Measurements from ENCODE around the gene MOB2.

Gene MOB2

DNA sequence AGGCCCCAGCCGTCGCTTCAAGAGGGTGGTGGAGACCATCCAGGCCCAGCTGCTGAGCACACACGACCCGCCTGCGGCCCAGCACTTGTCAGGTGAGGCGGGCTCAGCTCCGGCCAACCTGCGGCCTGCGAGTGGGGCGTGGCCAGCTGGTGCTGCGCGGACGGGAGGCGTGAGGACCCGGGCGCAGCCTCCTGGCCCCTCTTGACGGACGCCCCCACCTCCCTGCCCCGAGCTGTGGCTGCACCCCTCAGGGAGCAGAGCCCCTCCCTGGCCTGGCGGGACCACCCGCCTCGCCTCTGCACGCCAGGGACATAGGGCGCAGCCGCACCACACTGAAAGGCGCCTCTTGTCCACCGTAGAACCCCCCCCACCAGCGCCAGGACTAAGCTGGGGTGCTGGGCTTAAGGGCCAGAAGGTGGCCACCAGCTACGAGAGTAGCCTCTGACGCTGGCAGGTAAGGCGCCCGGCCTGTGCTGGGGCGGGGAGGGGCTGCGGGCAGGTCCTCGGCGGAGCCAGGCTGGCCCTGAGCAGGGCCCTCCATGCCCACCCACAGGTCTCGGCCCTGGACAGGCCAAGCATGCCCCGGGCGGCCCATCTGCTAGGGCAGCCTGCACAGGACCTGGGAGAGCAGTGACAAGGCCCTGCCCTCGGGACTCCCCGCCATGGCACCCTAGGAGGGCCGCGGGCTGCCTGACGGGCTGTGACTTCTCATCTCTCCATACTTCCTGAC, 29.8 kb downstream of the MOB2 start:
- no peak overlapping the region for H4K91ac ChIP-seq (ENCODE audit: low read depth, low read length)
- H4K12ac ChIP-seq (ENCODE audit: low read depth, low read length): no peak overlapping the region
- WGBS (ENCODE audit: extremely low coverage, insufficient coverage, insufficient read length): no CpG with 5 or more reads among the region's 44 CpGs
- no peak overlapping the region for H3K27ac ChIP-seq (ENCODE audit: low read depth, low read length)
- H3K4me3 ChIP-seq (ENCODE audit: low read depth, low read length): no peak overlapping the region
- no peak overlapping the region for H2AFZ ChIP-seq (ENCODE audit: insufficient read depth, low read length, poor library complexity)
- DNase-seq: peak in 1 of 2 donors; percentile 15
- no peak overlapping the region for H3K23ac ChIP-seq (ENCODE audit: low read length)
- H3K18ac ChIP-seq (ENCODE audit: low read length): no peak overlapping the region
- no peak overlapping the region for H3K14ac ChIP-seq (ENCODE audit: low read length)
- no peak overlapping the region for H3K4ac ChIP-seq (ENCODE audit: low read depth, low read length)
- H3K79me2 ChIP-seq (ENCODE audit: control insufficient read depth, insufficient read depth, low read length, poor library complexity): no peaks in the 10 kb centered on the region
- H3K4me1 ChIP-seq (ENCODE audit: control insufficient read depth in 1 of 2, insufficient read depth in 2 of 2, low read length in 2 of 2): no peaks in the 10 kb centered on the region
- H3K36me3 ChIP-seq (ENCODE audit: control insufficient read depth in 1 of 2, insufficient read depth in 2 of 2, low read length in 2 of 2): no peaks in the 10 kb centered on the region
- no peak overlapping the region for H3K9ac ChIP-seq (ENCODE audit: low read length)
- no peaks in the 10 kb centered on the region for H3K9me3 ChIP-seq (ENCODE audit: insufficient read depth, low read depth, low read length)
- H3K27me3 ChIP-seq (ENCODE audit: insufficient read depth, low read length): no peaks in the 10 kb centered on the region
- H2AK5ac ChIP-seq (ENCODE audit: low read length): no peak overlapping the region
- no peak overlapping the region for H3K4me2 ChIP-seq (ENCODE audit: low read length)
- no peak overlapping the region for H2BK120ac ChIP-seq (ENCODE audit: insufficient read depth, low read length, poor library complexity)
- H2BK12ac ChIP-seq (ENCODE audit: low read length): no peak overlapping the region
- no peaks in the 10 kb centered on the region for H3K79me1 ChIP-seq (ENCODE audit: low read length)
- no peak overlapping the region for H2BK5ac ChIP-seq (ENCODE audit: low read depth, low read length, poor library complexity)
- H4K8ac ChIP-seq (ENCODE audit: low read depth, low read length): no peak overlapping the region

DNA sequence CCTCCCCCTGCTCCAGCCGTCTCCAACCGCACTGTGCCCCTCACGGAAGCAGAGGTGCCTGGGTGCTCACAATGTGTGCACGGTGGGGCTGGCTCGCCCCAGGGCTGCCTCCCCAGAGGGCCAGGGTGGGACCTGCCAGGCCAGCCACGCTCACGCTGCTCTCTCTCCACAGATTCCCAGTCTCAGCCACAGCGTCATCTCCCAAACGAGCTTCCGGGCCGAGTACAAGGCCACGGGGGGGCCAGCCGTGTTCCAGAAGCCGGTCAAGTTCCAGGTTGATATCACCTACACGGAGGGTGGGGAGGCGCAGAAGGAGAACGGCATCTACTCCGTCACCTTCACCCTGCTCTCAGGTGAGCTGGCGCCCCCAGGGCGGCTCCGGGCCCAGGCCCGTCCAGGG, 30.4 kb downstream of the MOB2 start:
- H2AK5ac ChIP-seq (ENCODE audit: low read length): no peak overlapping the region

GRCh38 chr11:1455763-1456060, 30.9 kb downstream of the MOB2 start:
- no CpG with 5 or more reads among the region's 5 CpGs for WGBS (ENCODE audit: extremely low coverage, insufficient coverage, insufficient read length)
- H4K12ac ChIP-seq (ENCODE audit: low read depth, low read length): no peak overlapping the region
- no peak overlapping the region for H3K23ac ChIP-seq (ENCODE audit: low read length)
- no peak overlapping the region for H3K4ac ChIP-seq (ENCODE audit: low read depth, low read length)
- no peaks in the 10 kb centered on the region for H3K27me3 ChIP-seq (ENCODE audit: insufficient read depth, low read length)
- no peak overlapping the region for H4K8ac ChIP-seq (ENCODE audit: low read depth, low read length)
- H3K14ac ChIP-seq (ENCODE audit: low read length): no peak overlapping the region
- no peak overlapping the region for H2BK5ac ChIP-seq (ENCODE audit: low read depth, low read length, poor library complexity)
- no peaks in the 10 kb centered on the region for H3K4me1 ChIP-seq (ENCODE audit: control insufficient read depth in 1 of 2, insufficient read depth in 2 of 2, low read length in 2 of 2)
- no peak overlapping the region for H2BK120ac ChIP-seq (ENCODE audit: insufficient read depth, low read length, poor library complexity)
- no peak overlapping the region for H4K91ac ChIP-seq (ENCODE audit: low read depth, low read length)
- H3K4me3 ChIP-seq (ENCODE audit: low read depth, low read length): no peak overlapping the region
- H3K79me2 ChIP-seq (ENCODE audit: control insufficient read depth, insufficient read depth, low read length, poor library complexity): no peaks in the 10 kb centered on the region
- no peak overlapping the region for H2AFZ ChIP-seq (ENCODE audit: insufficient read depth, low read length, poor library complexity)
- H3K36me3 ChIP-seq (ENCODE audit: control insufficient read depth in 1 of 2, insufficient read depth in 2 of 2, low read length in 2 of 2): no peaks in the 10 kb centered on the region
- H2BK12ac ChIP-seq (ENCODE audit: low read length): no peak overlapping the region
- no peaks in the 10 kb centered on the region for H3K9me3 ChIP-seq (ENCODE audit: insufficient read depth, low read depth, low read length)
- no peak overlapping the region for H2AK5ac ChIP-seq (ENCODE audit: low read length)
- no peak overlapping the region for H3K27ac ChIP-seq (ENCODE audit: low read depth, low read length)
- DNase-seq: no peak
- no peaks in the 10 kb centered on the region for H3K79me1 ChIP-seq (ENCODE audit: low read length)
- H3K18ac ChIP-seq (ENCODE audit: low read length): no peak overlapping the region
- H3K9ac ChIP-seq (ENCODE audit: low read length): no peak overlapping the region
- H3K4me2 ChIP-seq (ENCODE audit: low read length): no peak overlapping the region

More for the DNA sequence above, 30.4 kb downstream of the MOB2 start:
- Histone ChIP-seq H3K4me2 (ENCODE audit: low read length) (no peak overlapping the region), H4K91ac (ENCODE audit: low read depth, low read length) (no peak overlapping the region), H3K4me1 (ENCODE audit: control insufficient read depth in 1 of 2, insufficient read depth in 2 of 2, low read length in 2 of 2) (no peaks in the 10 kb centered on the region), H3K27ac (ENCODE audit: low read depth, low read length) (no peak overlapping the region), H3K9me3 (ENCODE audit: insufficient read depth, low read depth, low read length) (no peaks in the 10 kb centered on the region), H2BK5ac (ENCODE audit: low read depth, low read length, poor library complexity) (no peak overlapping the region), H3K4me3 (ENCODE audit: low read depth, low read length) (no peak overlapping the region), H3K79me2 (ENCODE audit: control insufficient read depth, insufficient read depth, low read length, poor library complexity) (no peaks in the 10 kb centered on the region), H3K79me1 (ENCODE audit: low read length) (no peaks in the 10 kb centered on the region), H3K9ac (ENCODE audit: low read length) (no peak overlapping the region), H3K4ac (ENCODE audit: low read depth, low read length) (no peak overlapping the region), H3K27me3 (ENCODE audit: insufficient read depth, low read length) (no peaks in the 10 kb centered on the region), H2BK120ac (ENCODE audit: insufficient read depth, low read length, poor library complexity) (no peak overlapping the region), H4K8ac (ENCODE audit: low read depth, low read length) (no peak overlapping the region), H3K36me3 (ENCODE audit: control insufficient read depth in 1 of 2, insufficient read depth in 2 of 2, low read length in 2 of 2) (no peaks in the 10 kb centered on the region), H2BK12ac (ENCODE audit: low read length) (no peak overlapping the region), H2AFZ (ENCODE audit: insufficient read depth, low read length, poor library complexity) (no peak overlapping the region), H3K18ac (ENCODE audit: low read length) (no peak overlapping the region), H3K23ac (ENCODE audit: low read length) (no peak overlapping the region), H3K14ac (ENCODE audit: low read length) (no peak overlapping the region), H4K12ac (ENCODE audit: low read depth, low read length) (no peak overlapping the region)
- DNase-seq: no peak
- no CpG with 5 or more reads among the region's 22 CpGs for WGBS (ENCODE audit: extremely low coverage, insufficient coverage, insufficient read length)

GRCh38 chr11:1455032-1455762, 31.4 kb downstream of the MOB2 start:
- Histone ChIP-seq H3K9me3 (ENCODE audit: insufficient read depth, low read depth, low read length) (no peaks in the 10 kb centered on the region), H4K8ac (ENCODE audit: low read depth, low read length) (no peak overlapping the region), H4K12ac (ENCODE audit: low read depth, low read length) (no peak overlapping the region), H2AFZ (ENCODE audit: insufficient read depth, low read length, poor library complexity) (no peak overlapping the region), H3K27me3 (ENCODE audit: insufficient read depth, low read length) (no peaks in the 10 kb centered on the region), H3K4me2 (ENCODE audit: low read length) (no peak overlapping the region), H3K23ac (ENCODE audit: low read length) (no peak overlapping the region), H2BK12ac (ENCODE audit: low read length) (no peak overlapping the region), H2AK5ac (ENCODE audit: low read length) (no peak overlapping the region), H4K91ac (ENCODE audit: low read depth, low read length) (no peak overlapping the region), H3K9ac (ENCODE audit: low read length) (no peak overlapping the region), H2BK5ac (ENCODE audit: low read depth, low read length, poor library complexity) (no peak overlapping the region), H3K18ac (ENCODE audit: low read length) (no peak overlapping the region), H3K4ac (ENCODE audit: low read depth, low read length) (no peak overlapping the region), H3K79me1 (ENCODE audit: low read length) (no peaks in the 10 kb centered on the region), H3K14ac (ENCODE audit: low read length) (no peak overlapping the region), H3K79me2 (ENCODE audit: control insufficient read depth, insufficient read depth, low read length, poor library complexity) (no peaks in the 10 kb centered on the region), H3K4me3 (ENCODE audit: low read depth, low read length) (no peak overlapping the region), H3K4me1 (ENCODE audit: control insufficient read depth in 1 of 2, insufficient read depth in 2 of 2, low read length in 2 of 2) (no peaks in the 10 kb centered on the region), H3K36me3 (ENCODE audit: control insufficient read depth in 1 of 2, insufficient read depth in 2 of 2, low read length in 2 of 2) (no peaks in the 10 kb centered on the region), H2BK120ac (ENCODE audit: insufficient read depth, low read length, poor library complexity) (no peak overlapping the region), H3K27ac (ENCODE audit: low read depth, low read length) (no peak overlapping the region)
- no peak for DNase-seq
- WGBS (ENCODE audit: extremely low coverage, insufficient coverage, insufficient read length): no CpG with 5 or more reads among the region's 24 CpGs
